Measurements from ENCODE around the gene NAV3.

NAV3 gene

DNA sequence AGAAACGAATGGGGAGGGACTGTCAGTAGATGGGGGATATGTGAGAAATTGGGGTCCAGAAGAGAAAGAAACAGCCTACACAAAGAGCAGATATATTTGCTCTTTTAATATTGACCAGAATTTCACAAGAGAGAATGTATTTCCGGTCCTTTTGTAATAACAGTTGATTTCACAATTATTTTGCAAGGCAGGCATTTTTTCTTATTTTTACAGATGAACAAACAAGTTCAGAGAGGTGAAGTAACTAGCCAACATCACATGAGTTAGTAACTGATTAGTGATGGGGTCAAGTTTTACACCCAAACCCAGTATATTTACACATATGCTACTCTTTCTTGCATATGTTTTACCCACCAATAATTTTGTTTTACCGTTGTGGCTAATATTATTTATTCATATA is 188.2 kb downstream of the NAV3 start:
- H3K4me3 ChIP-seq (ENCODE audit: low read depth in 1 of 2, low read length in 2 of 2): no peak overlapping the region
- H3K36me3 ChIP-seq (ENCODE audit: insufficient read depth, low read length): no peaks in the 10 kb centered on the region
- no peaks in the 10 kb centered on the region for H3K9me3 ChIP-seq (ENCODE audit: low read length)
- H3K9ac ChIP-seq (ENCODE audit: low read length): no peak overlapping the region
- no peak overlapping the region for H3K27ac ChIP-seq (ENCODE audit: low read depth, low read length)
- no peaks in the 10 kb centered on the region for H3K4me1 ChIP-seq (ENCODE audit: insufficient read depth, low read length)
- no peaks in the 10 kb centered on the region for H3K27me3 ChIP-seq (ENCODE audit: control insufficient read depth in 1 of 2, insufficient read depth in 2 of 2, low read length in 2 of 2)

DNA sequence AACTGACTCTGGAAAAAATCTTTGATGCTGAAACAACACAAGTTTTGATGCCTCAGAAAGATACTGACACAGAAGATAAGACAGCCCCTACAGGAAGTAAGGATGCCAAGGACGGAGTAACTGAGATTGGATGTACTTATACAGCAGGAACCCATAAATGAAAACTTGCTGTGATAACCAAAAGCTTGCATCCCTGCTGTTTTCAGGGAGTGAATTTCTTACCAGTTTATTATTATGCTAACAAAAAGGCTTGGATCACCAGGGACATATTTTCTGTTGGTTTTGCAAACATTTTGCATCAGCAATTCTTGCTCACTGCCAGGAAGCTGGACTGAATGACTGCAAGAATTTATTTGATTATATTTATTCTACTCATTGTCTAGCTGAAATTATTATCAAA is 197.7 kb downstream of the NAV3 start:
- H3K27ac ChIP-seq (ENCODE audit: low read depth, low read length): no peak overlapping the region
- no peak overlapping the region for H3K9ac ChIP-seq (ENCODE audit: low read length)
- no peaks in the 10 kb centered on the region for H3K9me3 ChIP-seq (ENCODE audit: low read length)
- H3K4me3 ChIP-seq (ENCODE audit: low read depth in 1 of 2, low read length in 2 of 2): no peak overlapping the region
- H3K36me3 ChIP-seq (ENCODE audit: insufficient read depth, low read length): no peaks in the 10 kb centered on the region
- H3K4me1 ChIP-seq (ENCODE audit: insufficient read depth, low read length): no peaks in the 10 kb centered on the region
- no peaks in the 10 kb centered on the region for H3K27me3 ChIP-seq (ENCODE audit: control insufficient read depth in 1 of 2, insufficient read depth in 2 of 2, low read length in 2 of 2)

DNA sequence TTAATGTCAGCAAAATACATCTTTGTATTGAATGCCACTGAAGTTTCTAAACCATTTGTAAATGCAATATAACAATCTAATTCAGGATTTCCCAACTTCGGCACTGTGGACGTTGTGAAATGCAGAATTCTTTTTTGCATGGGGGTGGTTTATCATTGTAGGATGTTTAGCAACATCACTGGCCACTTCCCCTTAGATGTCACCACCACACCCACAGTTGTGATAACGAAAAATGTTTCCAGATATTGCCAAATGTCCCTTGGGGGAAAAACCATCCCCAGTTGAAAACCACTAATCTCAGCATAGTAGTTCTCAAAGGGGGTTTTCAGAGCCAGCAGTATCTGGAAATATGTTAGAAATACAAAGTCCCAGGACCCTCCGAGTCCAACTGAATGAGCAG is 203.3 kb downstream of the NAV3 start:
- no peak overlapping the region for H3K4me3 ChIP-seq (ENCODE audit: low read depth in 1 of 2, low read length in 2 of 2)
- H3K27me3 ChIP-seq (ENCODE audit: control insufficient read depth in 1 of 2, insufficient read depth in 2 of 2, low read length in 2 of 2): no peaks in the 10 kb centered on the region
- no peak overlapping the region for H3K27ac ChIP-seq (ENCODE audit: low read depth, low read length)
- H3K9ac ChIP-seq (ENCODE audit: low read length): no peak overlapping the region
- no peaks in the 10 kb centered on the region for H3K4me1 ChIP-seq (ENCODE audit: insufficient read depth, low read length)
- no peaks in the 10 kb centered on the region for H3K36me3 ChIP-seq (ENCODE audit: insufficient read depth, low read length)
- no peaks in the 10 kb centered on the region for H3K9me3 ChIP-seq (ENCODE audit: low read length)

DNA sequence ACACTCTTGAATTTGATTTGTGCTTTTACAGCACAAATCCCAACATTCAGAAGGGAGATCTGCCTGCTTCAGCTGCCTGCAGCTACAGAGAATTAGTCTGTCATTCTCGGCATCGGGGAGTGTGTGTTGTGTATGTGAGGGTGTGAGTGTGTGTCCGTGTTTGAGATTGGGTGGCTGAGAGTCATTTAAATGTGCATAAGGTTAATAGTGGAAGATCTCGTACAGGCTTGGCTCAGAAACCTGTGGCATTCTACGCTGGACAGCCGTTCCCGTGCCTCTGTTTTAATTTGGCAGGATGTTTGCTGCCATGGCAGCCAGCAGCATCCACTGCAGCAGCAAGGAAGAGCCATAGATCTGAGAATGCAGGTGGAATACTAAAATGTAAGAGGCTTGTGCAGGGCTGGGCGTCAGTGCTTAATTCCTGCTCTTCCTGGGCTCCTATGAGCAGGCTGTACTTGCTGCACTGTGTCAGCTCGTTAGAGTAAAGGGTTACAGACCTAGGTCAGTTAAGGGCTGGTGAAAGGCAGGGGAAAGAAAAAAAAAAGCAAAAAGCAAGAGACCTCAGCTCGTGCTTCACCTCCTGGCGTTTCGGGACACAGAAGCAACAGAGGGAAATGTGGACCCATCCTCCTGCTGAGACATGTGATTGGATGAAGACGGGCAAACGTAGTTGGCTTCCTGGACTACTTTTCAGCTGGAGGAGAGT is 205.4 kb downstream of the NAV3 start:
- no peaks in the 10 kb centered on the region for H3K4me1 ChIP-seq (ENCODE audit: insufficient read depth, low read length)
- no peaks in the 10 kb centered on the region for H3K27me3 ChIP-seq (ENCODE audit: control insufficient read depth in 1 of 2, insufficient read depth in 2 of 2, low read length in 2 of 2)
- H3K27ac ChIP-seq (ENCODE audit: low read depth, low read length): no peak overlapping the region
- H3K9me3 ChIP-seq (ENCODE audit: low read length): no peaks in the 10 kb centered on the region
- H3K36me3 ChIP-seq (ENCODE audit: insufficient read depth, low read length): no peaks in the 10 kb centered on the region
- H3K4me3 ChIP-seq (ENCODE audit: low read depth in 1 of 2, low read length in 2 of 2): no peak overlapping the region
- H3K9ac ChIP-seq (ENCODE audit: low read length): no peak overlapping the region

DNA sequence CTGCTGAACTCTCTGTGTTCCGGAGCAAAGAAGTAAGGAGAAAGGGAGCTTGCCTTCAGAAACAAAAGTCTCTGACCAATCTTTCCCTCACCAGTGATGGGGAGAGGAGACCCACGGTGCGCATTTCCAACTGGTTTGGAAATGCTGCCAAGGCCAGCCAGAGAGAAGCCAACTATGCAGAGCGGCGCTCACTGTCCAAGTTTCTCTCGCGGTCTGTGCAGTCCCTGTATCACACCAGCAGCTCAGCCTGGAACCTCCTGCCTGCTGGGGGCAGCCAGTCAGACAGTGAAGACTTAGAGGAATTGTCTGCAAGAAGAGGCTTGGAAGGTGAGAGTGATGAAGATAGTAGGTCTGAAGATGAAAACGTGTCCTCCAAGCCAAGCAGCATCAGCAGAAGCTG is 206.2 kb downstream of the NAV3 start:
- Histone ChIP-seq H3K4me3 (ENCODE audit: low read depth in 1 of 2, low read length in 2 of 2) (no peak overlapping the region), H3K9ac (ENCODE audit: low read length) (no peak overlapping the region), H3K36me3 (ENCODE audit: insufficient read depth, low read length) (no peaks in the 10 kb centered on the region), H3K9me3 (ENCODE audit: low read length) (no peaks in the 10 kb centered on the region), H3K27ac (ENCODE audit: low read depth, low read length) (no peak overlapping the region), H3K4me1 (ENCODE audit: insufficient read depth, low read length) (no peaks in the 10 kb centered on the region), H3K27me3 (ENCODE audit: control insufficient read depth in 1 of 2, insufficient read depth in 2 of 2, low read length in 2 of 2) (no peaks in the 10 kb centered on the region)

DNA sequence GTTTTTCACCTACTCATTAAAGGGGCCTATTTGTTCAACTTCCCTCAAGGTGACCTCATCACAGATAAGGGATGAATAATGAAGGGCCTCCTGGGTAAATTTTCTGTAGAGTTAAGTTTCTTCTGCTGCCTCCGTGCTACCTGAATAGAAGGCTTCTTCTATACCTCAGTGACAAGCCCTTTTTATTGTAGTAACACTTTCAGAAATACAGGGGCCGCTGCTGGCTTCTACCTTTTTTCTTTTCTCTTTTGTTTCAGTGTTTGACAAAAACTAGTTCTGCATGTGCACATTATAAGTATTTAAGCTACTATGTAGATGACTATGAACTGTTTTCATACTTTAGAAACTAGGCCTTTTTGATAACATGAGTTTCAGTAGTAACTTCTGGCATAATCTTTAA is 207.0 kb downstream of the NAV3 start:
- no peak overlapping the region for H3K27ac ChIP-seq (ENCODE audit: low read depth, low read length)
- H3K9ac ChIP-seq (ENCODE audit: low read length): no peak overlapping the region
- no peaks in the 10 kb centered on the region for H3K9me3 ChIP-seq (ENCODE audit: low read length)
- no peaks in the 10 kb centered on the region for H3K36me3 ChIP-seq (ENCODE audit: insufficient read depth, low read length)
- no peaks in the 10 kb centered on the region for H3K27me3 ChIP-seq (ENCODE audit: control insufficient read depth in 1 of 2, insufficient read depth in 2 of 2, low read length in 2 of 2)
- no peak overlapping the region for H3K4me3 ChIP-seq (ENCODE audit: low read depth in 1 of 2, low read length in 2 of 2)
- no peaks in the 10 kb centered on the region for H3K4me1 ChIP-seq (ENCODE audit: insufficient read depth, low read length)

DNA sequence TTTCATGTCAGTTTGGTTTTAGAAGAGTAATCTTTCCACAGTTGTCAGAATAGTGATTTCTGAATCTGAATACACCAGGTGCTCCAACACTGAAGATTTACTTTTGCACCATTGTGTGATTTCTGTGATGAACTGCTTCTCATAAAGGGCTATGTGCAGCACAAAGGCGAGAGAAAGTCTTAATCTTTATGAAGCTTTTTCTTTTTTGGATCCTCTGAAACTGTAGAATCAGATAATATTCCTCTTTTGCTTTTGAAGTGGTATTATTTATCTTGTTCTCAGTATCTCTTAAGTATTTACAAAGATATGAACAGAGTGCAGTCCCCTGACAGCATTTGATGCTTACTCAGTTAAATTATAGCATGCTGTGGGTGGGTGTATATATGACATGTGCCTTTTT is 207.8 kb downstream of the NAV3 start:
- Histone ChIP-seq H3K9me3 (ENCODE audit: low read length) (no peaks in the 10 kb centered on the region), H3K4me3 (ENCODE audit: low read depth in 1 of 2, low read length in 2 of 2) (no peak overlapping the region), H3K27me3 (ENCODE audit: control insufficient read depth in 1 of 2, insufficient read depth in 2 of 2, low read length in 2 of 2) (no peaks in the 10 kb centered on the region), H3K9ac (ENCODE audit: low read length) (no peak overlapping the region), H3K27ac (ENCODE audit: low read depth, low read length) (no peak overlapping the region), H3K36me3 (ENCODE audit: insufficient read depth, low read length) (no peaks in the 10 kb centered on the region), H3K4me1 (ENCODE audit: insufficient read depth, low read length) (no peaks in the 10 kb centered on the region)

DNA sequence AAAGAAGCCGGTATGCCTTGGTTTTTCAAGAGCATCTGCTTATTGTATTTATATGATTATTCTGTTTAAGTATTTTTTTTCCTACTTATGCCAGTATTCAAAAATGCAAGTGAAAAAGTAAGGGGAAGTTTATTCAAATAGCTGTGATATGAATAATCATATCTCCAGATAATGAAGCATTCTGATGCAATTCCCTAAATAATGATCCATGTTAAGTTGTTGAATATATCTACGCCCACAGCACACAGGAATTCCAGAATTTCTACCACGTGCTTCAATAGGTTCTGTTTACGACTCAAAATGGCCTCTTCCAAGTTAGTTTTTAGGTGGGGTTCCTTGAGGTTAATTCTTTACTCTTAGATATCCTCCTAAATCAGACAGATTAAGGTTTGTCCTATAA is 208.3 kb downstream of the NAV3 start:
- Histone ChIP-seq H3K27me3 (ENCODE audit: control insufficient read depth in 1 of 2, insufficient read depth in 2 of 2, low read length in 2 of 2) (no peaks in the 10 kb centered on the region), H3K27ac (ENCODE audit: low read depth, low read length) (no peak overlapping the region), H3K4me1 (ENCODE audit: insufficient read depth, low read length) (no peaks in the 10 kb centered on the region), H3K4me3 (ENCODE audit: low read depth in 1 of 2, low read length in 2 of 2) (no peak overlapping the region), H3K9me3 (ENCODE audit: low read length) (no peaks in the 10 kb centered on the region), H3K9ac (ENCODE audit: low read length) (no peak overlapping the region), H3K36me3 (ENCODE audit: insufficient read depth, low read length) (no peaks in the 10 kb centered on the region)

DNA sequence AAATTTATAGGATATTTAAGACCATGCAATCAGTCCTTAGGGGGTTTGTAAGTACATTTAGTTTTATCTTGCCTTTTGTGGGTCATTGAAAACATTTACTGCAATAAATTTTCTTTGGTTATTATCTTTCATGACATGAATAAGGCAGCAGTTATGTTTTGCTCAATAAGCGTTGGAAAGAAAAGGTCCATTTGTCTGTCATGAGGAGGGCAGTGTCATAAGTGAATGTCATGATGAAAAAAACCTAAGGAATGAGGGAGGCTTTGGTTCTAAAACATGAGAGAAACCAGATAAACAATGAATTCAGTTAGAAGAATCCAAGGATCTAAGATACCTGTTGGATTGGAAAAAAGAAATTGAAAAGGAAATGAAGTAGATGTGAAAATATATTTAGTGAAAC is 209.4 kb downstream of the NAV3 start:
- no peak overlapping the region for H3K9ac ChIP-seq (ENCODE audit: low read length)
- H3K27me3 ChIP-seq (ENCODE audit: control insufficient read depth in 1 of 2, insufficient read depth in 2 of 2, low read length in 2 of 2): no peaks in the 10 kb centered on the region
- no peaks in the 10 kb centered on the region for H3K9me3 ChIP-seq (ENCODE audit: low read length)
- H3K4me1 ChIP-seq (ENCODE audit: insufficient read depth, low read length): no peaks in the 10 kb centered on the region
- H3K36me3 ChIP-seq (ENCODE audit: insufficient read depth, low read length): no peaks in the 10 kb centered on the region
- no peak overlapping the region for H3K27ac ChIP-seq (ENCODE audit: low read depth, low read length)
- no peak overlapping the region for H3K4me3 ChIP-seq (ENCODE audit: low read depth in 1 of 2, low read length in 2 of 2)

DNA sequence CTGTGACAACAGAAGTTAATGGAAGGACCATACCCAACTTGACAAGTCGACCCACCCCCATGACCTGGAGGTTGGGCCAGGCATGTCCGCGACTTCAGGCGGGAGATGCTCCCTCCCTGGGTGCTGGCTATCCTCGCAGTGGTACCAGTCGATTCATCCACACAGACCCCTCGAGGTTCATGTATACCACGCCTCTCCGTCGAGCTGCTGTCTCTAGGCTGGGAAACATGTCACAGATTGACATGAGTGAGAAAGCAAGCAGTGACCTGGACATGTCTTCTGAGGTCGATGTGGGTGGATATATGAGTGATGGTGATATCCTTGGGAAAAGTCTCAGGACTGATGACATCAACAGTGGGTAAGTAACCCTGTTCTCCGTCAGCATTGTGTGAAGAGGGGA is 220.1 kb downstream of the NAV3 start:
- H3K27ac ChIP-seq (ENCODE audit: low read depth, low read length): no peak overlapping the region
- no peaks in the 10 kb centered on the region for H3K27me3 ChIP-seq (ENCODE audit: control insufficient read depth in 1 of 2, insufficient read depth in 2 of 2, low read length in 2 of 2)
- no peak overlapping the region for H3K9ac ChIP-seq (ENCODE audit: low read length)
- H3K4me1 ChIP-seq (ENCODE audit: insufficient read depth, low read length): no peaks in the 10 kb centered on the region
- H3K36me3 ChIP-seq (ENCODE audit: insufficient read depth, low read length): no peaks in the 10 kb centered on the region
- no peaks in the 10 kb centered on the region for H3K9me3 ChIP-seq (ENCODE audit: low read length)
- H3K4me3 ChIP-seq (ENCODE audit: low read depth in 1 of 2, low read length in 2 of 2): no peak overlapping the region

DNA sequence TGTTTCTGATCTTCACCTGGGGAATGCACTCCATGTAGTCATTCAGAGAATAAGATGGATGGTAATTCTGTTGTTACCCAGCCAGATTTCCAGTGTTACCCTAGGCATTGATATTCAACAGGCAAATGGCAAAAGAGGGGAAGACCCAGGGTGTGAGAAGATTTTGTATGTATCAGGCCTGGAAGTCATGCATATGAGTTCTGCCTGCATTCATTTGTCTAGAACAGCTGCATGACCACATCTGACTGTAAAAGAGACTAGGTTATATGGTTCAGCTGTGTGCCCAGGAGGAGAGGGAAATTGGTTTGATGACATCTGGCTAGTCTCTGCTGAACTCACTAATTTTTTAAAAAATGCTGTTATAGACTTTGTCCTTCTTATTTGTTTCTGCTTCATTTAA is 224.9 kb downstream of the NAV3 start:
- Histone ChIP-seq H3K4me3 (ENCODE audit: low read depth in 1 of 2, low read length in 2 of 2) (no peak overlapping the region), H3K4me1 (ENCODE audit: insufficient read depth, low read length) (no peaks in the 10 kb centered on the region), H3K27me3 (ENCODE audit: control insufficient read depth in 1 of 2, insufficient read depth in 2 of 2, low read length in 2 of 2) (no peaks in the 10 kb centered on the region), H3K27ac (ENCODE audit: low read depth, low read length) (no peak overlapping the region), H3K9ac (ENCODE audit: low read length) (no peak overlapping the region), H3K36me3 (ENCODE audit: insufficient read depth, low read length) (no peaks in the 10 kb centered on the region), H3K9me3 (ENCODE audit: low read length) (no peaks in the 10 kb centered on the region)

DNA sequence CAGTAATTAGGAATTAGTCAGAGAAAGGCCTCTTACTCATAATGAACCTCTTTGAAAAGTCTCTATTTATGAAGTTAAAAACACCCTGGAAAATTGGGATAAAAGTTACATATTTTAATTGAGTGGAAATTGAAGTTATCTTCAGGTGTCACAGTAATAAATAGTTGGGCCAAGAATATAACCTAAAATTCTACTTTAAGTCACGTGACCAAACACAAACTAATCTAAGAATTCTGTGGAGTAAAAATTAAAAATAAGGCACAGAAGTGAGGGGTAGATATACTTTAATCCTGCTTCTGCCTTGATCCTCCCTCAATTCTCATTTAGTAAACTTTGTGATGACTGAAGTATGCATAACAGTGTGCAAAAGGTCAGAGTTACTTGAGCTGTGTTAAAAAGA is 226.4 kb downstream of the NAV3 start:
- Histone ChIP-seq H3K9ac (ENCODE audit: low read length) (no peak overlapping the region), H3K4me3 (ENCODE audit: low read depth in 1 of 2, low read length in 2 of 2) (no peak overlapping the region), H3K36me3 (ENCODE audit: insufficient read depth, low read length) (no peaks in the 10 kb centered on the region), H3K27ac (ENCODE audit: low read depth, low read length) (no peak overlapping the region), H3K4me1 (ENCODE audit: insufficient read depth, low read length) (no peaks in the 10 kb centered on the region), H3K9me3 (ENCODE audit: low read length) (no peaks in the 10 kb centered on the region), H3K27me3 (ENCODE audit: control insufficient read depth in 1 of 2, insufficient read depth in 2 of 2, low read length in 2 of 2) (no peaks in the 10 kb centered on the region)
